ENCODE results near the gene TMEFF2.

DNA sequence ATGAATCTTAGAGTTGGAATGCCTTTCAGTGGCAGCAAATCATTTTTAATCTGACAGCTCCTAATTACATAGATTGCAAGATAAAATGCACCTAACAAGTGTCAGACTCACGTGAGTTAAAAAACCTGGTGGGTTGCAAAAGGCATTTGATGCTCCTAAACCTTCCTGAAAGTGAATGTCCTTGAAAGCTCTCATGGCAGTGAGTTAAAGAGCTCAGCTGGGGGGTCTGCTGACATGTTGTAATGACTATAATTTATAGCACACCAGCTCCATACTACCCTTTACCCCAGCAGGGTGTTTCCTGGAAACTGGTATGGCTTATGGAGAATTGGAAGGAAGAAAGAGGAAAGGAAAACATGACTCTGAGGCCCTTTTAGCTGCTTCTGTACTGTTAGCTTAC, 256.0 kb downstream of the TMEFF2 start:
- TF ChIP-seq, protein P1, sequence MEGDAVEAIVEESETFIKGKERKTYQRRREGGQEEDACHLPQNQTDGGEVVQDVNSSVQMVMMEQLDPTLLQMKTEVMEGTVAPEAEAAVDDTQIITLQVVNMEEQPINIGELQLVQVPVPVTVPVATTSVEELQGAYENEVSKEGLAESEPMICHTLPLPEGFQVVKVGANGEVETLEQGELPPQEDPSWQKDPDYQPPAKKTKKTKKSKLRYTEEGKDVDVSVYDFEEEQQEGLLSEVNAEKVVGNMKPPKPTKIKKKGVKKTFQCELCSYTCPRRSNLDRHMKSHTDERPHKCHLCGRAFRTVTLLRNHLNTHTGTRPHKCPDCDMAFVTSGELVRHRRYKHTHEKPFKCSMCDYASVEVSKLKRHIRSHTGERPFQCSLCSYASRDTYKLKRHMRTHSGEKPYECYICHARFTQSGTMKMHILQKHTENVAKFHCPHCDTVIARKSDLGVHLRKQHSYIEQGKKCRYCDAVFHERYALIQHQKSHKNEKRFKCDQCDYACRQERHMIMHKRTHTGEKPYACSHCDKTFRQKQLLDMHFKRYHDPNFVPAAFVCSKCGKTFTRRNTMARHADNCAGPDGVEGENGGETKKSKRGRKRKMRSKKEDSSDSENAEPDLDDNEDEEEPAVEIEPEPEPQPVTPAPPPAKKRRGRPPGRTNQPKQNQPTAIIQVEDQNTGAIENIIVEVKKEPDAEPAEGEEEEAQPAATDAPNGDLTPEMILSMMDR (IDR thresholded peaks at IDR 0.05): no peak
- TF ChIP-seq POLR2A (IDR thresholded peaks at IDR 0.05): no peak
